ENCODE measurements around the gene KIAA0319L.

KIAA0319L gene

DNA sequence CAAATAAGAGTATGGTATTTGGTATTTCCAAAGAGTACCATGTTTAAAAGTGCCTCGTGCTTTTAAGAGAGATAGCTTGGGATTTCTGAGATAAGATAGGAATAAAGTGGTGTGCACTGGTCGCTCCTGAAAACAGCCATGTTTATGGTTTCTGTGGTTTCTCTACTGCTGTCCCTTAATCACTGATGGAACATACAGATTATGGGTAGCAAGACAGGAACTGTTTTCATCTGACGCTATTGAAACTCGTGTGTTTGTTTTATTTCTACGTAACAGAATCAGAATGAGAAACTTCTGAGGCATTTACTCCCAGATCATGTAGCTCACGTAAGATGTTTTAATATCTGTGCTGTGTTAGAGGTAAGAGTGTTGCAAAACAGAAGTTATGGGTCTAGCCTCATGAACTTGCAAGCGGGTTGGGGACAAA lies 126.0 kb downstream of the KIAA0319L start:
- H3K9me3 ChIP-seq (ENCODE audit: control insufficient read depth, low read depth, low read length), result no peaks in the 10 kb centered on the region
- H3K36me3 ChIP-seq (ENCODE audit: control insufficient read depth, low read depth, low read length), result peaks cover 21% of the 10 kb centered on the region
- no peak overlapping the region for H3K27ac ChIP-seq (ENCODE audit: low read length)
- H3K4me1 ChIP-seq (ENCODE audit: control insufficient read depth, low read depth, low read length), result no peaks in the 10 kb centered on the region
- no peak overlapping the region for H3K9ac ChIP-seq (ENCODE audit: low read length)
- H3K4me3 ChIP-seq (ENCODE audit: low read length), result no peak overlapping the region
- no peaks in the 10 kb centered on the region for H3K27me3 ChIP-seq (ENCODE audit: control insufficient read depth, insufficient read depth, low read length)

DNA sequence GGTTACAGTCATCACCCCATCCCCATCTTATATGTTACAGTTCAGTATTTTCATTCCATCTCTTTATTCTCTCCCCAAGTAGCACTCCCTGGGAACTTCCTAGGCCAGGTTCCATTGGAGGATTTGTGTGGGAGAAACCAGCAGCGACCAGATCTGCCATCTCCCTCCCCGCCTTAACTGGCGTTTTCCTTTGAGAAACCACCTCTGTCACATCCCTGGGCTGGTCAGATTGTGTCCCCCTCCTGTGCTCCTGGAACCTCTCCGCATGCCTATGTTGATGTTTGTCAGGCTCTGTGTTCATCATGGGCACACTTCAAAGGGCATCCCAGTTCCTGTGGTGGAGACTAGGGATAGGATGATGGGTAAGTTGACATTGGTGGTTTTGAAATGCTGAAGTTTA lies 126.4 kb downstream of the KIAA0319L start:
- no peak overlapping the region for H3K27ac ChIP-seq (ENCODE audit: low read length)
- no peaks in the 10 kb centered on the region for H3K27me3 ChIP-seq (ENCODE audit: control insufficient read depth, insufficient read depth, low read length)
- no peak overlapping the region for H3K4me3 ChIP-seq (ENCODE audit: low read length)
- H3K9ac ChIP-seq (ENCODE audit: low read length), result no peak overlapping the region
- no peaks in the 10 kb centered on the region for H3K9me3 ChIP-seq (ENCODE audit: control insufficient read depth, low read depth, low read length)
- H3K36me3 ChIP-seq (ENCODE audit: control insufficient read depth, low read depth, low read length), result peaks cover 18% of the 10 kb centered on the region
- H3K4me1 ChIP-seq (ENCODE audit: control insufficient read depth, low read depth, low read length), result no peaks in the 10 kb centered on the region

DNA sequence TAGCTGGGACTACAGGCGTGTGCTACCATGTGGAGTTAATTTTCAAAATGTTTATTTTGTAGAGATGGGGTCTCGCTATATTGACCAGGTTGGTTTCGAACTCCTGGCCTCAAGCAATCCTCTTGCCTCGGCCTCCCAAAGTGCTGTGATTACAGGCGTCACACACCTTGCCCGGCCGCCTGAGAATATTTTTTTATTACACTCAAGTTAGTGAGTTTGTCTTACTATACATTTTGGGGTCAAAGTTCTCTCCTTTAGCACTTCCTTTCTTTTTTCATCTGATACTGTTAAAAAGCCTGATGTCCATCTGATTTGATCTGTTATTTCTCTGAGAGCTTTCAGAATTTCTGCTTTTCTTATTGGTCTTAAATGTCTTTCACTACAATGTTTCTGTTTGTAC lies 128.8 kb downstream of the KIAA0319L start:
- Histone ChIP-seq H3K36me3 (ENCODE audit: control insufficient read depth, low read depth, low read length) (peaks cover 2% of the 10 kb centered on the region), H3K9me3 (ENCODE audit: control insufficient read depth, low read depth, low read length) (no peaks in the 10 kb centered on the region), H3K4me3 (ENCODE audit: low read length) (no peak overlapping the region), H3K9ac (ENCODE audit: low read length) (no peak overlapping the region), H3K27ac (ENCODE audit: low read length) (no peak overlapping the region), H3K27me3 (ENCODE audit: control insufficient read depth, insufficient read depth, low read length) (no peaks in the 10 kb centered on the region), H3K4me1 (ENCODE audit: control insufficient read depth, low read depth, low read length) (no peaks in the 10 kb centered on the region)

DNA sequence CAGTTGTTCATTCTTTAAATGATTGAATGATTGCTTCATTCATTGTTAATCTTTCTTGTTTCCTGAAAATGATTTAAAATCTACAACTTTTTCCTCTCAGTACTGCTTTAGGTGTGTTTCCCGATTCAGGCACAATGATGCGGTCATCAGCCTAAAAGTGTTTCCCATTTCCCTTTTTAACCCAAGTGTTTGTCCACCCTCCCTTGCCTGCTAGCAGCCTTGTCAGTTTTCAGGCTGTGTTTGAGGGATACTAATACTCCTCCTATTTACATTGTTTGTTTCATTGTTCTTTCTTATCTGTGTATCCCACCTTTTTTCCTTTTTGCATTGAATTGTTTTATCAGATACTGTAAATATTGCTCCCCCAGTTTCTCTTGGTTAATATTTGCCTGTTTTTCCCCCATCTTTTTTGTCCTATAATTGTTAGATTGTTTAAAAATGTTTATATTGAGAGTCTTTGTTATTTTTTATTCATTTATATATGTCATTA lies 131.1 kb downstream of the KIAA0319L start:
- H3K27me3 ChIP-seq (ENCODE audit: control insufficient read depth, insufficient read depth, low read length), result no peaks in the 10 kb centered on the region
- no peak overlapping the region for H3K9ac ChIP-seq (ENCODE audit: low read length)
- no peaks in the 10 kb centered on the region for H3K4me1 ChIP-seq (ENCODE audit: control insufficient read depth, low read depth, low read length)
- H3K9me3 ChIP-seq (ENCODE audit: control insufficient read depth, low read depth, low read length), result no peaks in the 10 kb centered on the region
- H3K36me3 ChIP-seq (ENCODE audit: control insufficient read depth, low read depth, low read length), result peaks cover 2% of the 10 kb centered on the region
- no peak overlapping the region for H3K4me3 ChIP-seq (ENCODE audit: low read length)
- no peak overlapping the region for H3K27ac ChIP-seq (ENCODE audit: low read length)

DNA sequence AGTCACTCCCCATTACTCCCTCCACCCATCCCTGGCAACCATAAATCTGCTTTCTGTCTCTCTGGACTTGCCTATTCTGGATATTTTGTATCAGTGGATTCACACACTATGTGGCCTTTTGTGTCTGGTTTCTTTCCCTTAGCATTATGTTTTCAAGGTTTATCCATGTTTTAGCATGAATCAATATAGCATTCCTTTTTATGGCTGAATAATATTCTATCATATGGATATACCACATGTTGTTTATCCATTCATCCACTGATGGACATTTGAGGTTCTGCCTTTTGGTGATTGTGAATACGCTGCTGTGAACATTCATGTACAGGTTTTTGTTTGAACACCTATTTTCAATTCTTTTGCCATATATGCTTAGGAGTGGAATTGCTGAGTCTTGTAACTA lies 148.3 kb downstream of the KIAA0319L start:
- H3K27ac ChIP-seq (ENCODE audit: low read length), result no peak overlapping the region
- H3K4me3 ChIP-seq (ENCODE audit: low read length), result no peak overlapping the region
- H3K27me3 ChIP-seq (ENCODE audit: control insufficient read depth, insufficient read depth, low read length), result no peaks in the 10 kb centered on the region
- H3K36me3 ChIP-seq (ENCODE audit: control insufficient read depth, low read depth, low read length), result peaks cover 43% of the 10 kb centered on the region
- H3K9ac ChIP-seq (ENCODE audit: low read length), result no peak overlapping the region
- no peaks in the 10 kb centered on the region for H3K9me3 ChIP-seq (ENCODE audit: control insufficient read depth, low read depth, low read length)
- H3K4me1 ChIP-seq (ENCODE audit: control insufficient read depth, low read depth, low read length), result no peaks in the 10 kb centered on the region

DNA sequence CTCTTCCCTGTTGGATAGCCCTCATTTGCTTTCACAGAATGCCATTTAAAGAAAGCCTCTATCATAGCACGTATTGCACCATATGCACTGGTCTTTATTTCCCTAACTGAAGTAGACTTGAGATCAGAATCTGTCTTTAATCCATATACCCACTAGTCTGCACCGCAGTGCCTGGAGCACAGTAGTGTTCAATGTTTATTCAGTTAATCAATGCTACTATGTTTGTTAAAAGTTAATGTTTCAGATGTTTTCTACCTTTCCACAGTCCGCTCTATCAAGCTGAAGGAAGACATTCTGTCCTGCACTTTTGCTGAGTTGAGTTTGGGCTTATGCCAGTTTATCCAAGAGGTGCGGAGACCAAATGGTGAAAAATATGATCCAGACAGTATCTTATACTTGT lies 149.5 kb downstream of the KIAA0319L start:
- H3K27me3 ChIP-seq (ENCODE audit: control insufficient read depth, insufficient read depth, low read length), result no peaks in the 10 kb centered on the region
- H3K36me3 ChIP-seq (ENCODE audit: control insufficient read depth, low read depth, low read length), result peaks cover 46% of the 10 kb centered on the region
- no peaks in the 10 kb centered on the region for H3K4me1 ChIP-seq (ENCODE audit: control insufficient read depth, low read depth, low read length)
- no peaks in the 10 kb centered on the region for H3K9me3 ChIP-seq (ENCODE audit: control insufficient read depth, low read depth, low read length)
- H3K4me3 ChIP-seq (ENCODE audit: low read length), result no peak overlapping the region
- no peak overlapping the region for H3K27ac ChIP-seq (ENCODE audit: low read length)
- H3K9ac ChIP-seq (ENCODE audit: low read length), result no peak overlapping the region

DNA sequence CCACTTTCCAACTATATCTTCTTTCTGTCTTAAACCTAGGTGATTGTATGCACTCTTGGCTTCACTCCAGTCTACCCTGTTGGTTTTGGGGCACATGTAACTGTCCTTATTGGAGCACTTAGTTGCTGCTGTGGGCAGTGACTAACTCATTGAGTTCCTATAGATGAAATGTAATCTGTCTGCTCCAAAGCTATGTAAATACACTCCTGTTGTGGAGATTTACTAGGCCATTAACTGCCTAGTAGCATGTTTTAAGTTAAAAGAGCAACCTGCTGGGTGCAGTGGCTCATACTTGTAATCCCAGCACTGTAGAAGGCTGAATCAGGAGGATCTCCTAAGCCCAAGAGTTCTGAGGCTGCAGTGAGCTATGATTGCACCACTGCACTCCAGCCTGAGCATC lies 151.1 kb downstream of the KIAA0319L start:
- Histone ChIP-seq H3K4me3 (ENCODE audit: low read length) (no peak overlapping the region), H3K27me3 (ENCODE audit: control insufficient read depth, insufficient read depth, low read length) (no peaks in the 10 kb centered on the region), H3K9ac (ENCODE audit: low read length) (no peak overlapping the region), H3K4me1 (ENCODE audit: control insufficient read depth, low read depth, low read length) (no peaks in the 10 kb centered on the region), H3K36me3 (ENCODE audit: control insufficient read depth, low read depth, low read length) (peaks cover 53% of the 10 kb centered on the region), H3K27ac (ENCODE audit: low read length) (no peak overlapping the region), H3K9me3 (ENCODE audit: control insufficient read depth, low read depth, low read length) (no peaks in the 10 kb centered on the region)

DNA sequence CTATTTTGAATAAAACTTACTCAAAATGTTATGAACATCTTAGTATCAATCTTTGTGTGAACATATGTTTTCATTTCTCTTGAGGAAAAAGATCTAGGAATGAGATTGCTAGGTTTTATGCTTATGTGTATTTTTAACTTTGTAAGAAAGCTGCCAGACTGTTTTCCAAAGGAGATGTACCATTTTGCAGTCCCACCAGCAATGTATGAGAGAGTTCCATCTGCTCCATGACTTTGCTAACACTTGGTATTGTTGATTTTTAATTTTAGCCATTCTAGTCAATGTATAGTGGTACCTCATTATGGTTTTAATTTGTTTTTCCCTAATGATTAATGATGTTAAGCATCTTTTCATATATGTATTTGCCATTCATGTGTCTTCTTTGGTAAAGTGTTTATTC lies 156.2 kb downstream of the KIAA0319L start:
- Histone ChIP-seq H3K4me1 (ENCODE audit: control insufficient read depth, low read depth, low read length) (no peaks in the 10 kb centered on the region), H3K27me3 (ENCODE audit: control insufficient read depth, insufficient read depth, low read length) (no peaks in the 10 kb centered on the region), H3K4me3 (ENCODE audit: low read length) (no peak overlapping the region), H3K27ac (ENCODE audit: low read length) (no peak overlapping the region), H3K9me3 (ENCODE audit: control insufficient read depth, low read depth, low read length) (no peaks in the 10 kb centered on the region), H3K9ac (ENCODE audit: low read length) (no peak overlapping the region), H3K36me3 (ENCODE audit: control insufficient read depth, low read depth, low read length) (peaks cover 63% of the 10 kb centered on the region)

DNA sequence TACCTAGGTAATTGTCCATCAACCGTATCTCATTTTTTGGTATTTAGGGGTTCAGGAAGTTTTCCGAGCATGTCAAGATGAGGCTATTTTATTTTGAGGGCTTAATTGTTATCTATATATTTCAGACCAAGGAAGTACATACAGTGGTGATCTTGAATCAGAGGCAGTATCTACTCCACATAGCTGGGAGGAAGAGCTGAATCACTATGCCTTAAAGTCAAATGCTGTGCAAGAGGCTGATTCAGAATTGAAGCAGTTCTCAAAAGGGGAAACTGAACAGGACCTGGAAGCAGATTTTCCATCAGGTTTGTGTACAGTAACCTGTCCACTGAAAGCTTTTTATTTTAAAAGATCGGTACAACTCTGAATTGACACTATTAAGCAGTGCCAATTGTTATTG lies 158.5 kb downstream of the KIAA0319L start:
- no peak overlapping the region for H3K27ac ChIP-seq (ENCODE audit: low read length)
- no peaks in the 10 kb centered on the region for H3K27me3 ChIP-seq (ENCODE audit: control insufficient read depth, insufficient read depth, low read length)
- H3K9ac ChIP-seq (ENCODE audit: low read length), result no peak overlapping the region
- no peak overlapping the region for H3K4me3 ChIP-seq (ENCODE audit: low read length)
- peaks cover 69% of the 10 kb centered on the region for H3K36me3 ChIP-seq (ENCODE audit: control insufficient read depth, low read depth, low read length)
- H3K9me3 ChIP-seq (ENCODE audit: control insufficient read depth, low read depth, low read length), result no peaks in the 10 kb centered on the region
- peaks cover 6% of the 10 kb centered on the region for H3K4me1 ChIP-seq (ENCODE audit: control insufficient read depth, low read depth, low read length)

DNA sequence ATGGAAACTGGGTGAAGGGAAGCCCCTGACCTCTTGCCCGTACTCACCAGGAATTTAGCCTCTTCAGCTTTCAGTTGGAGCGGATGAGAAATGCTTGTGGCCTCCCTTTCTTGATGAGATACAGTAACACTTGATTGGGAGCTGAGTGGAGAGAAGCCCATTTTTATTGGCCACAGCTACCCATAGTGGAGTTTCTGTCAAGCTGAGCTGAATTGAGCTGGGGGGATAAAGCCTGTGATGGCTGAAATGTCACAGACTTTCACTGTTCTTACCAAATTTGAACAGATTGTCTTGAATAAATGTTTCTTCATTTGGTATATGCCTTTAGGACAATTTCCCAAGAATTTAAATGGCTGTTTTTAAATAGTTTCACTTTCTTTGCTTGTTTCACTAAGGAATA lies 162.8 kb downstream of the KIAA0319L start:
- no peak overlapping the region for H3K9ac ChIP-seq (ENCODE audit: low read length)
- peaks cover 50% of the 10 kb centered on the region for H3K36me3 ChIP-seq (ENCODE audit: control insufficient read depth, low read depth, low read length)
- H3K4me3 ChIP-seq (ENCODE audit: low read length), result no peak overlapping the region
- peak overlapping the region; percentile 2 for H3K27ac ChIP-seq (ENCODE audit: low read length)
- no peaks in the 10 kb centered on the region for H3K9me3 ChIP-seq (ENCODE audit: control insufficient read depth, low read depth, low read length)
- H3K27me3 ChIP-seq (ENCODE audit: control insufficient read depth, insufficient read depth, low read length), result no peaks in the 10 kb centered on the region
- H3K4me1 ChIP-seq (ENCODE audit: control insufficient read depth, low read depth, low read length), result peaks cover 44% of the 10 kb centered on the region

DNA sequence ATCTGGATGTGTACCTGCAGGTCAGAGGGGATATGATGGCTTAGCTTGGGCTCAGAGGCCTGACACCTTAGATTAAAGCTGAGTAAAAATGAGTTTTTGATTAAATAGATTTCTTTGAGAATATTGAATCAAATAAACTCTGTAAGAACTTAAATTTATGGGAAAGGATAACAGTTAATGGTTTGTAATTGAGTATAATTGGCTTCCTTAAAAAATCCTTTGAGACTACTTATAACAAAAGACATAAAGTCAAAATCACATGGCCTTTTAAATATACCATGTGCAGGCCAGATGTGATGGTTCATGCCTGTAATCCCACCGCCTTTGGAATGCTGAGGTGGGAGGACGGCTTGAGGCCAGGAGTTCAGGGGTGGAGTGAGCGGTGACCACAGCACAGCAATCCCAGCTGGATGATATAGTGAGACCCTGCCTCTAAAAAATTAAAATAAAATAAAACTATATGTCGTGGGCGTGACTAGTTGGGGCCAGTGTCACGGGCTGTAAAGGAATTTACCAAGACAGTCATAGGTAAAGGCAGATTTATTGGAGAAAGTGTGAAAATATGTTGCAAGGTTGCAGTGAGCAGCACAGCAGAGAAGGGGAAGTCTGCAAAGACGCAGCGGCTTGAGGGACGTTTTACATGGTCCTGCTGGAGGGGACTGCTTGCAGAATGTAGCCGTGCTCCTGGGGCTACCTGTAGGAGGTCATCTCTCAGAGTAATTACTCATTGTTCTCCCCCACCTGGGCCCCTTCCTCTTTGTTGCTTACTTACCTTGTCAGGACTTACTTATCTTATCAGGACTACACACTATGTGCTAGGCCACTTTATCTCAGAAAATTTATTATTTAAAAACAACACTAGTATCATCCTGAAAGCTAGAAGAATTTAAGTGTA lies 166.4 kb downstream of the KIAA0319L start:
- Histone ChIP-seq H3K4me1 (ENCODE audit: control insufficient read depth, low read depth, low read length) (peaks cover 47% of the 10 kb centered on the region), H3K9me3 (ENCODE audit: control insufficient read depth, low read depth, low read length) (no peaks in the 10 kb centered on the region), H3K27me3 (ENCODE audit: control insufficient read depth, insufficient read depth, low read length) (no peaks in the 10 kb centered on the region), H3K36me3 (ENCODE audit: control insufficient read depth, low read depth, low read length) (peaks cover 47% of the 10 kb centered on the region), H3K9ac (ENCODE audit: low read length) (peak overlapping the region; percentile 62), H3K4me3 (ENCODE audit: low read length) (peak overlapping the region; percentile 28), H3K27ac (ENCODE audit: low read length) (peak overlapping the region; percentile 83)

DNA sequence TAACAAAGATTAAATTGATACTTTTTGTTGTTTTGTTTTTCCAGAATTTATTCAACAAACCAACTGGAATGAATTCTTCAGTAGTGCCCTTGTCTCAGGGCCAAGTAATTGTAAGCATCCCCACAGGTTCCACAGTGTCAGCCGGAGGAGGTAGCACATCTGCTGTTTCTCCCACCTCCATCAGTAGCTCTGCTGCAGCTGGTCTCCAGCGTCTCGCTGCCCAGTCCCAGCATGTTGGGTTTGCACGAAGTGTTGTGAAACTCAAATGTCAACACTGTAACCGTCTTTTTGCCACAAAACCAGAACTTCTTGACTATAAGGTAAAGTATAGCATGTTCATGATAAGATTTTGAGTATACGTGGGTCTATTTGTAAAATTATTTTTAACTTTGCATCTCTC lies 170.2 kb downstream of the KIAA0319L start:
- no peaks in the 10 kb centered on the region for H3K27me3 ChIP-seq (ENCODE audit: control insufficient read depth, insufficient read depth, low read length)
- H3K36me3 ChIP-seq (ENCODE audit: control insufficient read depth, low read depth, low read length), result peaks cover 29% of the 10 kb centered on the region
- H3K9ac ChIP-seq (ENCODE audit: low read length), result no peak overlapping the region
- H3K4me1 ChIP-seq (ENCODE audit: control insufficient read depth, low read depth, low read length), result peaks cover 24% of the 10 kb centered on the region
- no peak overlapping the region for H3K4me3 ChIP-seq (ENCODE audit: low read length)
- no peak overlapping the region for H3K27ac ChIP-seq (ENCODE audit: low read length)
- H3K9me3 ChIP-seq (ENCODE audit: control insufficient read depth, low read depth, low read length), result no peaks in the 10 kb centered on the region
